ENCODE measurements around the gene ATP8A2. TPM values are rescaled to one million over a fixed set of nuclear protein-coding genes. Genes with fewer than 3 reads are reported as not detected.
A peak's percentile ranks its signal among the peaks of the same experiment; 100 is the strongest.

Gene ATP8A2
- total RNA-seq, 1 donor from 2014 or later, result 1.3 TPM

- H3K4me2 ChIP-seq (ENCODE audit: low read length), result no peak overlapping the region
- Mint-ChIP-seq H3K27ac (ENCODE audit: unreplicated experiment) (no peak overlapping the region), H3K4me3 (ENCODE audit: unreplicated experiment) (no peak overlapping the region), H3K9me3 (ENCODE audit: unreplicated experiment) (peaks cover 7% of the 10 kb centered on the region), H3K4me1 (ENCODE audit: low read depth, unreplicated experiment) (peaks cover 11% of the 10 kb centered on the region), H3K36me3 (ENCODE audit: low read depth, unreplicated experiment) (no peaks in the 10 kb centered on the region), H3K27me3 (ENCODE audit: low read depth, unreplicated experiment) (peaks cover 23% of the 10 kb centered on the region)
- no peak for DNase-seq (ENCODE audit: low read depth)
- H3K9me3 ChIP-seq (ENCODE audit: insufficient read depth, low read depth, low read length), result no peaks in the 10 kb centered on the region
- no peaks in the 10 kb centered on the region for H3K79me2 ChIP-seq (ENCODE audit: insufficient read depth, low read length)
- FAIRE-seq, result no peak
- TF ChIP-seq EZH2 (IDR thresholded peaks at IDR 0.05; ENCODE audit: insufficient read depth, low read length), result no peak
- TF ChIP-seq CTCF (IDR thresholded peaks at IDR 0.05; ENCODE audit: insufficient read depth, low read depth, low read length), result no peak
- no peak overlapping the region for H3K9ac ChIP-seq (ENCODE audit: low read length)
- no peak overlapping the region for H2AFZ ChIP-seq (ENCODE audit: low read depth, low read length)
- H3K27me3 ChIP-seq (ENCODE audit: insufficient read depth, low read length), result no peaks in the 10 kb centered on the region
- no peak overlapping the region for H3K27ac ChIP-seq (ENCODE audit: low read depth, low read length)
- H3K36me3 ChIP-seq (ENCODE audit: insufficient read depth, low read length), result no peaks in the 10 kb centered on the region
- no peaks in the 10 kb centered on the region for H3K4me1 ChIP-seq (ENCODE audit: insufficient read depth, low read length)
- H3K4me3 ChIP-seq (ENCODE audit: insufficient read depth, low read depth, low read length), result no peak overlapping the region
- no peaks in the 10 kb centered on the region for H4K20me1 ChIP-seq (ENCODE audit: insufficient read depth, low read length)
Measured at GRCh38 chr13:25802579-25802978, 430.8 kb downstream of the ATP8A2 start.

- Histone ChIP-seq H3K9ac (ENCODE audit: low read length) (no peak overlapping the region), H2AFZ (ENCODE audit: low read depth, low read length) (no peak overlapping the region), H3K79me2 (ENCODE audit: insufficient read depth, low read length) (no peaks in the 10 kb centered on the region), H3K9me3 (ENCODE audit: insufficient read depth, low read depth, low read length) (no peaks in the 10 kb centered on the region), H3K36me3 (ENCODE audit: insufficient read depth, low read length) (no peaks in the 10 kb centered on the region), H3K4me3 (ENCODE audit: insufficient read depth, low read depth, low read length) (no peak overlapping the region), H3K27me3 (ENCODE audit: insufficient read depth, low read length) (no peaks in the 10 kb centered on the region), H3K4me2 (ENCODE audit: low read length) (no peak overlapping the region), H3K27ac (ENCODE audit: low read depth, low read length) (no peak overlapping the region), H3K4me1 (ENCODE audit: insufficient read depth, low read length) (no peaks in the 10 kb centered on the region), H4K20me1 (ENCODE audit: insufficient read depth, low read length) (no peaks in the 10 kb centered on the region)
- peaks cover 7% of the 10 kb centered on the region for H3K9me3 Mint-ChIP-seq (ENCODE audit: unreplicated experiment)
- H3K4me1 Mint-ChIP-seq (ENCODE audit: low read depth, unreplicated experiment), result peaks cover 11% of the 10 kb centered on the region
- TF ChIP-seq EZH2 (IDR thresholded peaks at IDR 0.05; ENCODE audit: insufficient read depth, low read length) (no peak), CTCF (IDR thresholded peaks at IDR 0.05; ENCODE audit: insufficient read depth, low read depth, low read length) (no peak)
- no peak overlapping the region for H3K4me3 Mint-ChIP-seq (ENCODE audit: unreplicated experiment)
- peaks cover 23% of the 10 kb centered on the region for H3K27me3 Mint-ChIP-seq (ENCODE audit: low read depth, unreplicated experiment)
- no peaks in the 10 kb centered on the region for H3K36me3 Mint-ChIP-seq (ENCODE audit: low read depth, unreplicated experiment)
- FAIRE-seq, result no peak
- no peak for DNase-seq (ENCODE audit: low read depth)
- H3K27ac Mint-ChIP-seq (ENCODE audit: unreplicated experiment), result no peak overlapping the region
Measured at GRCh38 chr13:25803641-25804040, 431.9 kb downstream of the ATP8A2 start.

GRCh38 chr13:25806264-25806974 lies 434.6 kb downstream of the ATP8A2 start:
- Histone ChIP-seq H3K36me3 (ENCODE audit: insufficient read depth, low read length) (no peaks in the 10 kb centered on the region), H2AFZ (ENCODE audit: low read depth, low read length) (no peak overlapping the region), H3K4me2 (ENCODE audit: low read length) (no peak overlapping the region), H3K9me3 (ENCODE audit: insufficient read depth, low read depth, low read length) (no peaks in the 10 kb centered on the region), H3K9ac (ENCODE audit: low read length) (no peak overlapping the region), H4K20me1 (ENCODE audit: insufficient read depth, low read length) (no peaks in the 10 kb centered on the region), H3K4me1 (ENCODE audit: insufficient read depth, low read length) (no peaks in the 10 kb centered on the region), H3K27me3 (ENCODE audit: insufficient read depth, low read length) (no peaks in the 10 kb centered on the region), H3K27ac (ENCODE audit: low read depth, low read length) (no peak overlapping the region), H3K4me3 (ENCODE audit: insufficient read depth, low read depth, low read length) (no peak overlapping the region), H3K79me2 (ENCODE audit: insufficient read depth, low read length) (no peaks in the 10 kb centered on the region)
- DNase-seq (ENCODE audit: low read depth), result peak; percentile 67
- Mint-ChIP-seq H3K4me1 (ENCODE audit: low read depth, unreplicated experiment) (peaks cover 11% of the 10 kb centered on the region), H3K27me3 (ENCODE audit: low read depth, unreplicated experiment) (peaks cover 21% of the 10 kb centered on the region), H3K36me3 (ENCODE audit: low read depth, unreplicated experiment) (no peaks in the 10 kb centered on the region), H3K4me3 (ENCODE audit: unreplicated experiment) (no peak overlapping the region), H3K9me3 (ENCODE audit: unreplicated experiment) (peaks cover 7% of the 10 kb centered on the region), H3K27ac (ENCODE audit: unreplicated experiment) (no peak overlapping the region)
- FAIRE-seq, result no peak
- no peak for TF ChIP-seq CTCF (IDR thresholded peaks at IDR 0.05; ENCODE audit: insufficient read depth, low read depth, low read length)
- no peak for TF ChIP-seq EZH2 (IDR thresholded peaks at IDR 0.05; ENCODE audit: insufficient read depth, low read length)

All from astrocyte (in vitro differentiated cells and primary cell).